HCT116 (cell line): ENCODE measurements around the gene RXRA.

Experiments used
- CBX3 ChIP-seq: IDR thresholded peaks from 2 replicates; pipeline ENCODE4 v1.6.1; 2012; ENCODE audit warnings: low read depth
- EZH2 ChIP-seq: fragments of 200-600 bp; sonication (generic); IDR thresholded peaks from 2 replicates; pipeline ENCODE4 v1.6.1; 2017; ENCODE audit warnings: antibody characterized with exemption, mixed run types
- JUND ChIP-seq: IDR thresholded peaks from 2 replicates; pipeline ENCODE4 v1.6.1; 2012
- POLR2A ChIP-seq: IDR thresholded peaks from 2 replicates; pipeline ENCODE4 v1.7.0; 2011; ENCODE audit warnings: borderline replicate concordance; ENCODE audit not compliant: insufficient read depth, insufficient read length; ENCODE audit errors: extremely low read depth
- POLR2AphosphoS5 ChIP-seq: IDR thresholded peaks from 2 replicates; pipeline ENCODE4 v1.6.1; 2011; ENCODE audit warnings: mild to moderate bottlenecking, low read depth, low read length, moderate library complexity
- RAD21 ChIP-seq: IDR thresholded peaks from 2 replicates; pipeline ENCODE4 v1.6.1; 2012; ENCODE audit warnings: low read depth, mild to moderate bottlenecking
- SP1 ChIP-seq: IDR thresholded peaks from 2 replicates; pipeline ENCODE4 v1.6.1; 2012; ENCODE audit warnings: low read depth
- YY1 ChIP-seq: IDR thresholded peaks from 2 replicates; pipeline ENCODE4 v1.6.1; 2011; ENCODE audit warnings: low read length, low read depth, moderate library complexity, mild to moderate bottlenecking; ENCODE audit not compliant: insufficient replicate concordance; ENCODE audit errors: extremely low read depth
- ZFX ChIP-seq: fragments of 450-650 bp; IDR thresholded peaks from 2 replicates; pipeline ENCODE4 v1.6.1; 2017
- TF ChIP-seq, protein P1 (sequence below), 3 experiments: fragments of 200-600 bp in 1 of 3; sonication (generic) in 1 of 3; IDR thresholded peaks in 2 of 3; conservative IDR thresholded peaks in 1 of 3; 2 replicates each; pipeline ENCODE4 v1.5.1; 2012 to 2017; ENCODE audit warnings: low read depth in 2 of 3, low read length in 2 of 3, antibody characterized with exemption in 1 of 3, borderline replicate concordance in 1 of 3, control low read depth in 1 of 3, mild to moderate bottlenecking in 1 of 3, mixed read lengths in 1 of 3, mixed run types in 1 of 3, moderate library complexity in 1 of 3; ENCODE audit not compliant: insufficient read depth in 1 of 3
- TF ChIP-seq, protein P2 (sequence below): IDR thresholded peaks from 2 replicates; pipeline ENCODE4 v1.6.1; 2012; ENCODE audit warnings: low read depth
- TF ChIP-seq, protein P3 (sequence below): IDR thresholded peaks from 2 replicates; pipeline ENCODE4 v1.6.1; 2012

DNA sequence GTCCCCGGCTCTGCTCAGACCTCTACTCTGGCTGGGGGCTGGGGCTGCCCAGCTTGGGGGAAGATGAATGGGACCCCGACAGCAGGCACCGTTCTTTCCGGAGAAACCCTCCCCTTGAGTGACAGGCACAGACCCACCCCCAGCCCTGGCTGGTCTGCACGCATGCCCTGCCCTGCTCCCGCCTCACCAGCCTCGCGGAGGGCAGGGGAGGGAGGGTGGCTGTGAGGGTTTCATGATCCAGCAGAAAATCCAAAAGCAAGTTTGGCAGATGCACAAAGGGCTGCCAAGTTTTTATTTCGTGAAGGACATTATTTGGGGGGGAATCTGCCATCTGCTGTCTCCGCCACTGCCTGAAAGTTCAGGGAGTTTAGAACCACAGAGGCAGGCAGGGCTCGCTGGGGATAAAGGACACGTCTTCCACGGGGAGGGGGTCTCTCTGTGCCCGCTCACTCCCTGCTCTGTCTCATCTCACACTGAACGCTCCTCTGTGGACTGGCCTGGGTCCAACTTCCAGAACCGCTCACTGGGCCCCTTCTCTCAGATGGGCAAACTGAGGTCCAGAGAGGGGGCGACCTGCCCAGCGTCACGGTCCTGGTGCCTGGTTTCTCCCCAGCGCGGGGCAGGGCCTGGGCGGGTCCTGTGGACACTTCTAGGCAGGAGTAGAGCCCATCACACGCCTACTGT, 92.9 kb downstream of the RXRA start:
- TF ChIP-seq, protein P1, sequence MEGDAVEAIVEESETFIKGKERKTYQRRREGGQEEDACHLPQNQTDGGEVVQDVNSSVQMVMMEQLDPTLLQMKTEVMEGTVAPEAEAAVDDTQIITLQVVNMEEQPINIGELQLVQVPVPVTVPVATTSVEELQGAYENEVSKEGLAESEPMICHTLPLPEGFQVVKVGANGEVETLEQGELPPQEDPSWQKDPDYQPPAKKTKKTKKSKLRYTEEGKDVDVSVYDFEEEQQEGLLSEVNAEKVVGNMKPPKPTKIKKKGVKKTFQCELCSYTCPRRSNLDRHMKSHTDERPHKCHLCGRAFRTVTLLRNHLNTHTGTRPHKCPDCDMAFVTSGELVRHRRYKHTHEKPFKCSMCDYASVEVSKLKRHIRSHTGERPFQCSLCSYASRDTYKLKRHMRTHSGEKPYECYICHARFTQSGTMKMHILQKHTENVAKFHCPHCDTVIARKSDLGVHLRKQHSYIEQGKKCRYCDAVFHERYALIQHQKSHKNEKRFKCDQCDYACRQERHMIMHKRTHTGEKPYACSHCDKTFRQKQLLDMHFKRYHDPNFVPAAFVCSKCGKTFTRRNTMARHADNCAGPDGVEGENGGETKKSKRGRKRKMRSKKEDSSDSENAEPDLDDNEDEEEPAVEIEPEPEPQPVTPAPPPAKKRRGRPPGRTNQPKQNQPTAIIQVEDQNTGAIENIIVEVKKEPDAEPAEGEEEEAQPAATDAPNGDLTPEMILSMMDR (IDR thresholded peaks at IDR 0.05 in 2 of 3, conservative IDR thresholded peaks at IDR 0.05 in 1 of 3; ENCODE audit: borderline replicate concordance in 1 of 3, insufficient read depth in 1 of 3, low read depth in 2 of 3, low read length in 2 of 3) = no peak
- TF ChIP-seq, protein P2, sequence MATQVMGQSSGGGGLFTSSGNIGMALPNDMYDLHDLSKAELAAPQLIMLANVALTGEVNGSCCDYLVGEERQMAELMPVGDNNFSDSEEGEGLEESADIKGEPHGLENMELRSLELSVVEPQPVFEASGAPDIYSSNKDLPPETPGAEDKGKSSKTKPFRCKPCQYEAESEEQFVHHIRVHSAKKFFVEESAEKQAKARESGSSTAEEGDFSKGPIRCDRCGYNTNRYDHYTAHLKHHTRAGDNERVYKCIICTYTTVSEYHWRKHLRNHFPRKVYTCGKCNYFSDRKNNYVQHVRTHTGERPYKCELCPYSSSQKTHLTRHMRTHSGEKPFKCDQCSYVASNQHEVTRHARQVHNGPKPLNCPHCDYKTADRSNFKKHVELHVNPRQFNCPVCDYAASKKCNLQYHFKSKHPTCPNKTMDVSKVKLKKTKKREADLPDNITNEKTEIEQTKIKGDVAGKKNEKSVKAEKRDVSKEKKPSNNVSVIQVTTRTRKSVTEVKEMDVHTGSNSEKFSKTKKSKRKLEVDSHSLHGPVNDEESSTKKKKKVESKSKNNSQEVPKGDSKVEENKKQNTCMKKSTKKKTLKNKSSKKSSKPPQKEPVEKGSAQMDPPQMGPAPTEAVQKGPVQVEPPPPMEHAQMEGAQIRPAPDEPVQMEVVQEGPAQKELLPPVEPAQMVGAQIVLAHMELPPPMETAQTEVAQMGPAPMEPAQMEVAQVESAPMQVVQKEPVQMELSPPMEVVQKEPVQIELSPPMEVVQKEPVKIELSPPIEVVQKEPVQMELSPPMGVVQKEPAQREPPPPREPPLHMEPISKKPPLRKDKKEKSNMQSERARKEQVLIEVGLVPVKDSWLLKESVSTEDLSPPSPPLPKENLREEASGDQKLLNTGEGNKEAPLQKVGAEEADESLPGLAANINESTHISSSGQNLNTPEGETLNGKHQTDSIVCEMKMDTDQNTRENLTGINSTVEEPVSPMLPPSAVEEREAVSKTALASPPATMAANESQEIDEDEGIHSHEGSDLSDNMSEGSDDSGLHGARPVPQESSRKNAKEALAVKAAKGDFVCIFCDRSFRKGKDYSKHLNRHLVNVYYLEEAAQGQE = no peak
- no peak for TF ChIP-seq POLR2AphosphoS5
- no peak for TF ChIP-seq ZFX
- no peak for TF ChIP-seq JUND
- TF ChIP-seq YY1 = no peak
- no peak for TF ChIP-seq POLR2A
- no peak for TF ChIP-seq CBX3
- no peak for TF ChIP-seq RAD21
- TF ChIP-seq EZH2 = no peak
- TF ChIP-seq SP1 = no peak
- TF ChIP-seq, protein P3, sequence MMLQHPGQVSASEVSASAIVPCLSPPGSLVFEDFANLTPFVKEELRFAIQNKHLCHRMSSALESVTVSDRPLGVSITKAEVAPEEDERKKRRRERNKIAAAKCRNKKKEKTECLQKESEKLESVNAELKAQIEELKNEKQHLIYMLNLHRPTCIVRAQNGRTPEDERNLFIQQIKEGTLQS = no peak
